BLaER1 treated with 17β-estradiol and CSF1 and Interleukin-3, amounts not matched to agents 10 nM and 100 nM (cell line): ENCODE data around the gene PCDH1.
"Not testable (repeated sequence)": the region's sequence is repeated elsewhere in the genome, so short reads cannot be mapped to it uniquely, and the experiment has no call there.

Source experiments
- H3K27ac ChIP-seq, 11 experiments: shearing (Covaris generic); formaldehyde crosslinking; 2 replicates each; pipeline ENCODE4 v1.8.1; 2022
- H3K27me3 ChIP-seq, 11 experiments: shearing (Covaris generic); formaldehyde crosslinking; 2 replicates each; pipeline ENCODE4 v1.8.1; 2022
- H3K36me3 ChIP-seq, 11 experiments: shearing (Covaris generic); formaldehyde crosslinking; 2 replicates each; pipeline ENCODE4 v1.8.1; 2022
- H3K4me1 ChIP-seq, 10 experiments: shearing (Covaris generic); formaldehyde crosslinking; 2 replicates each; pipeline ENCODE4 v1.8.1; 2022
- H3K4me2 ChIP-seq, 11 experiments: shearing (Covaris generic); formaldehyde crosslinking; 2 replicates each; pipeline ENCODE4 v1.8.1; 2022
- H3K4me3 ChIP-seq, 10 experiments: shearing (Covaris generic); formaldehyde crosslinking; 2 replicates each; pipeline ENCODE4 v1.8.1; 2022
- H3K9ac ChIP-seq, 11 experiments: shearing (Covaris generic); formaldehyde crosslinking; 2 replicates each; pipeline ENCODE4 v1.8.1; 2022
- H3K9me3 ChIP-seq, 11 experiments: shearing (Covaris generic); formaldehyde crosslinking; replicated peaks in 1 of 11; 2 replicates each; pipeline ENCODE4 v1.8.1; 2022
- H4K20me1 ChIP-seq, 11 experiments: shearing (Covaris generic); formaldehyde crosslinking; 2 replicates each; pipeline ENCODE4 v1.8.1; 2022
- Cebpa-rat ChIP-seq, 11 experiments: shearing (Covaris generic); IDR thresholded peaks; 2 replicates each; pipeline ENCODE4 v1.8.1; 2022

The PCDH1 gene

GRCh38 chr5:141878186-141878710 lies at the start of gene PCDH1:
Gene PCDH1, minus strand, starts transcription at chr5:141878410. Its CDS starts 148 bp downstream, at chr5:141878262.
- Histone ChIP-seq H3K4me3 (peak within 1 kb of the TSS; percentile 44 to 67 (median 55)), H3K4me2 (peak within 1 kb of the TSS; percentile 68 to 90 (median 87)), H3K9me3 (no peaks in the 10 kb centered on the region), H4K20me1 (peaks cover 0 to 71% (median 22%) of the 10 kb centered on the region in 11 experiments; a peak in 16 of 22 replicates), H3K4me1 (peaks cover 30 to 54% (median 45%) of the 10 kb centered on the region in 10 experiments), H3K27ac (no peak within 1 kb of the TSS), H3K36me3 (no peaks in the 10 kb centered on the region), H3K27me3 (peaks cover 72 to 93% (median 80%) of the 10 kb centered on the region in 11 experiments), H3K9ac (peak within 1 kb of the TSS in 7 of 11 experiments; percentile 2 to 58 (median 41); a peak in 6 of 22 replicates)
- no peak for TF ChIP-seq Cebpa-rat (IDR thresholded peaks at IDR 0.05)

DNA sequence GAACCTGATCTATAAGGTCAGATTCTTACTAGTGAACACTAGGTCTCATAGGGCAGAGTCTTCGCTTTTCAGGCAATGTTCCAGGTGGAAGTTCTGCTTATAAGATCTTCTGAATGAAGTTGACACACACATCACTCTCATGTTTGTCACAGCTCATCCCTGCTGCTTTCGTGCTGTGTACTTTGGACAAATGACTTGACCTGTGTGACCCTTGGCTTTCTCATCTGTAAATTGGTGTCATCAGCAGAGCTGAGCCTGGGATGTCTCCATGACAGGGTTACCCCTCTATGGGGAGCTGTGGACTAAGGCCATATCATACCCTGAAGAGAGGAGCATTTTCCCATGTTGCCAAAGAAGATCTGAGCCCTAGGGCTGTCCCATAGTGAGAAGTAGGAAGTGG lies 48.2 kb upstream of the PCDH1 start:
- Histone ChIP-seq H3K9ac (peak overlapping the region in 2 of 11 experiments; percentile 3 to 10; a peak in 4 of 22 replicates), H3K27ac (no peak overlapping the region), H3K36me3 (peaks cover 64 to 71% (median 65%) of the 10 kb centered on the region in 11 experiments), H3K9me3 (no peaks in the 10 kb centered on the region), H3K27me3 (no peaks in the 10 kb centered on the region), H3K4me3 (no peak overlapping the region), H3K4me1 (peaks cover 19 to 50% (median 25%) of the 10 kb centered on the region in 10 experiments), H4K20me1 (peaks cover 6 to 49% (median 23%) of the 10 kb centered on the region in 11 experiments; a peak in 15 of 22 replicates), H3K4me2 (0 out of 22 replicates have a peak overlapping the region, but pooled peaks of 1 of the 11 experiments have one; percentile 2)
- no peak for TF ChIP-seq Cebpa-rat (IDR thresholded peaks at IDR 0.05)

- no peaks in the 10 kb centered on the region for H3K27me3 ChIP-seq
- peak within 1 kb of the TSS; percentile 61 to 78 (median 68) for H3K4me3 ChIP-seq
These were observed 45.5 kb upstream of the PCDH1 start, which contains the start of gene DELE1 for GRCh38 chr5:141923448-141924313. Gene DELE1, plus strand, starts transcription at chr5:141923871. Its CDS starts 71 bp downstream, at chr5:141923942.

DNA sequence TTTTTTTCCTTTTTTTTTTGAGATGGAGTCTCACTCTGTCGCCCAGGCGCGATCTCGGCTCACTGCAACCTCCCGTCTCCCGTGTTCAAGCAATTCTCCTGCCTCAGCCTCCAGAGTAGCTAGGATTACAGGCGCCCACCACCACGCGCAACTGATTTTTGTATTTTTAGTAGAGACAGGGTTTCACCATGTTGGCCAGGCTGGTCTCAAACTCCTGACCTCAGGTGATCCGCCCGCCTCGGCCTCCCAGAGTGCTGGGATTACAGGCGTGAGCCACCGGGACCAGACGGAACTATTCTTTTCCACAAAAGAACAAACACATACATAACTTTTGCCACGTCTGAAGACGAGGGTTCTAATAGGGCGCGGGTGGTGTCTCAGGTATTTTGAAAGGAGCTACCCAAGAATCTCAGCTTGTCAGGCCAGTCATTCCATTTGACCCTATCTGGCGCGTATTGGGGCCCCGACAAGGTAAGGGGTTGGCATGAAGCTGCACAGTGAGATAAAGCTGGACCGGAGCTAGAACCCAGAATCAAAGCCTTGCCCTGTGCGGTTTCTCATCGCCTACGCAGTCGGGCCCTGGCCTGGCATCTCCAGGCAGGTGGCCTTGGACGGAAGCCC lies 44.7 kb upstream of the PCDH1 start:
- not testable (repeated sequence) for H3K9me3 ChIP-seq, H3K27me3 ChIP-seq
- Histone ChIP-seq H3K4me3 (peak overlapping the region; percentile 61 to 78 (median 68)), H3K4me2 (peak overlapping the region; percentile 86 to 99 (median 95)), H3K36me3 (peaks cover 29 to 36% (median 30%) of the 10 kb centered on the region in 11 experiments), H3K4me1 (peaks cover 19 to 51% (median 28%) of the 10 kb centered on the region in 10 experiments), H4K20me1 (peaks cover 6 to 34% (median 20%) of the 10 kb centered on the region in 11 experiments; a peak in 15 of 22 replicates), H3K9ac (peak overlapping the region; percentile 88 to 95 (median 93)), H3K27ac (peak overlapping the region; percentile 87 to 97 (median 95))

More at GRCh38 chr5:141923448-141924313, 45.5 kb upstream of the PCDH1 start, which contains the start of gene DELE1:
- H3K27ac ChIP-seq = peak within 1 kb of the TSS; percentile 87 to 97 (median 95)
- H3K36me3 ChIP-seq = peaks cover 36 to 44% (median 37%) of the 10 kb centered on the region in 11 experiments
- H3K9ac ChIP-seq = peak within 1 kb of the TSS; percentile 88 to 95 (median 93)
- peaks cover 6 to 41% (median 23%) of the 10 kb centered on the region in 11 experiments; a peak in 15 of 22 replicates for H4K20me1 ChIP-seq
- peaks cover 19 to 55% (median 28%) of the 10 kb centered on the region in 10 experiments for H3K4me1 ChIP-seq
- TF ChIP-seq Cebpa-rat (IDR thresholded peaks at IDR 0.05) = no peak
- no peaks in the 10 kb centered on the region for H3K9me3 ChIP-seq
- peak within 1 kb of the TSS; percentile 88 to 99 (median 95) for H3K4me2 ChIP-seq

DNA sequence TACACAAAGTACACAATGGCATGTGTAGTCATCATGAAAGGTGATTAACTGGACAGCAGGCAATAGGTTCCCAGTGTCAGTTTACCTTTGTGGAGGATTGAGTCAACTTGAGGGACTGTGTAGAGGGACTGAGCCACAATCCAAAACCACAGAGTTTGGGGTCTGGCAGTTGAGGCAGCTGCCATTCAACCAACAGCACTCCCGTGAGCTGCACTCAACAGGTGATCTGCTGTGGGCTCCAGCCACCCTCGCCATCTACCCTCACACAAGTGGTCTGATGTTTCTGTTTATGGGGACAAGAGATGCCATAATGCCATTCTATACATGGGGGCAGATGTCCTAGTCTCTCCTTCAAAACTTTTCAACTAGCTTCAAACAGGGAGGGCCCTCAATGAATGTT lies 42.6 kb upstream of the PCDH1 start:
- Histone ChIP-seq H3K9ac (no peak overlapping the region), H3K36me3 (peaks cover 7 to 14% (median 8%) of the 10 kb centered on the region in 11 experiments; a peak in 21 of 22 replicates), H3K4me2 (no peak overlapping the region), H4K20me1 (peaks cover 0 to 13% (median 6%) of the 10 kb centered on the region in 11 experiments; a peak in 10 of 22 replicates), H3K4me3 (no peak overlapping the region), H3K27me3 (no peaks in the 10 kb centered on the region; a peak in 1 of 22 replicates), H3K4me1 (peaks cover 17 to 54% (median 24%) of the 10 kb centered on the region in 10 experiments), H3K27ac (no peak overlapping the region), H3K9me3 (no peaks in the 10 kb centered on the region)
- no peak for TF ChIP-seq Cebpa-rat (IDR thresholded peaks at IDR 0.05)

- Histone ChIP-seq H3K36me3 (peaks cover 0 to 1% (median 0%) of the 10 kb centered on the region in 11 experiments; a peak in 2 of 22 replicates), H3K27me3 (peaks cover 2 to 13% (median 8%) of the 10 kb centered on the region in 11 experiments; a peak in 21 of 22 replicates), H3K9ac (no peak overlapping the region), H3K4me1 (peaks cover 14 to 45% (median 17%) of the 10 kb centered on the region in 10 experiments), H3K4me3 (no peak overlapping the region), H3K4me2 (peak overlapping the region in 2 of 11 experiments; percentile 16 to 21; a peak in 3 of 22 replicates), H4K20me1 (peaks cover 0 to 5% (median 3%) of the 10 kb centered on the region in 11 experiments; a peak in 10 of 22 replicates), H3K27ac (no peak overlapping the region), H3K9me3 (no peaks in the 10 kb centered on the region)
- no peak for TF ChIP-seq Cebpa-rat (IDR thresholded peaks at IDR 0.05)
These were observed 41.3 kb upstream of the PCDH1 start for GRCh38 chr5:141919218-141920119.

- no peaks in the 10 kb centered on the region for H4K20me1 ChIP-seq
- no peak for TF ChIP-seq Cebpa-rat (IDR thresholded peaks at IDR 0.05)
These were observed 39.5 kb upstream of the PCDH1 start for GRCh38 chr5:141917760-141918159.

More at GRCh38 chr5:141917760-141918159, 39.5 kb upstream of the PCDH1 start:
- Histone ChIP-seq H3K4me2 (no peak overlapping the region; a peak in 1 of 22 replicates), H3K36me3 (no peaks in the 10 kb centered on the region), H3K9ac (no peak overlapping the region), H3K9me3 (no peaks in the 10 kb centered on the region), H3K4me1 (peaks cover 15 to 51% (median 20%) of the 10 kb centered on the region in 10 experiments), H3K27me3 (peaks cover 19 to 30% (median 25%) of the 10 kb centered on the region in 11 experiments), H3K4me3 (no peak overlapping the region), H3K27ac (no peak overlapping the region)
